ENCODE results near the gene FBLIM1. TPM values are rescaled to one million over a fixed set of nuclear protein-coding genes. Genes with fewer than 3 reads are reported as not detected.
A peak's percentile ranks its signal among the peaks of the same experiment; 100 is the strongest.

FBLIM1 gene
- total and polyA plus RNA-seq, 3 donors from 2014 or later, result 23.3 to 52.5 (median 32.8) TPM

GRCh38 chr1:15762546-15762945 lies 4.0 kb downstream of the FBLIM1 start:
- 59 to 76% methylated on average over 10 of the region's 10 CpGs for WGBS, 2 donors

GRCh38 chr1:15764269-15764764 lies 5.7 kb downstream of the FBLIM1 start:
- TF ChIP-seq POLR2A (IDR thresholded peaks at IDR 0.05), result no peak
- no peak for TF ChIP-seq CTCF (IDR thresholded peaks at IDR 0.05)
- Histone ChIP-seq H3K9me3 (no peaks in the 10 kb centered on the region), H3K4me3 (no peak overlapping the region), H3K27ac (no peak overlapping the region), H3K4me1 (peaks cover 18% of the 10 kb centered on the region), H3K27me3 (no peaks in the 10 kb centered on the region), H3K36me3 (ENCODE audit: low read depth, missing control alignments) (no peaks in the 10 kb centered on the region)
- intact Hi-C loops (cut with DNase I; ENCODE audit: low total_unique reads), result no loop called here
- no peak for DNase-seq
- WGBS, 2 donors, result 68 to 72% methylated on average over 10 of the region's 10 CpGs

More at GRCh38 chr1:15762546-15762945, 4.0 kb downstream of the FBLIM1 start:
- DNase-seq, result no peak
- intact Hi-C loops (cut with DNase I; ENCODE audit: low total_unique reads), result no loop called here
- TF ChIP-seq CTCF (IDR thresholded peaks at IDR 0.05) (no peak), POLR2A (IDR thresholded peaks at IDR 0.05) (no peak)
- peaks cover 24% of the 10 kb centered on the region for H3K4me1 ChIP-seq
- H3K4me3 ChIP-seq, result no peak overlapping the region
- no peaks in the 10 kb centered on the region for H3K27me3 ChIP-seq
- H3K9me3 ChIP-seq, result no peaks in the 10 kb centered on the region
- no peaks in the 10 kb centered on the region for H3K36me3 ChIP-seq (ENCODE audit: low read depth, missing control alignments)
- peak overlapping the region; percentile 15 to 24 for H3K27ac ChIP-seq

GRCh38 chr1:15764890-15765289 lies 6.3 kb downstream of the FBLIM1 start:
- no peak for TF ChIP-seq POLR2A (IDR thresholded peaks at IDR 0.05)
- TF ChIP-seq CTCF (IDR thresholded peaks at IDR 0.05), result no peak
- DNase-seq, result no peak
- H3K27me3 ChIP-seq, result no peaks in the 10 kb centered on the region
- intact Hi-C loops (cut with DNase I; ENCODE audit: low total_unique reads), result no loop called here
- no peaks in the 10 kb centered on the region for H3K9me3 ChIP-seq
- WGBS, 2 donors, result 85 to 90% methylated on average over 15 of the region's 15 CpGs
- peaks cover 18% of the 10 kb centered on the region for H3K4me1 ChIP-seq
- H3K4me3 ChIP-seq, result no peak overlapping the region
- no peaks in the 10 kb centered on the region for H3K36me3 ChIP-seq (ENCODE audit: low read depth, missing control alignments)
- H3K27ac ChIP-seq, result no peak overlapping the region

GRCh38 chr1:15765495-15766194 lies 7.0 kb downstream of the FBLIM1 start:
- no peaks in the 10 kb centered on the region for H3K36me3 ChIP-seq (ENCODE audit: low read depth, missing control alignments)

More at GRCh38 chr1:15765495-15766194, 7.0 kb downstream of the FBLIM1 start:
- no peaks in the 10 kb centered on the region for H3K9me3 ChIP-seq
- WGBS, 2 donors, result 60 to 76% methylated on average over 15 to 20 of the region's 20 CpGs
- no peak overlapping the region for H3K27ac ChIP-seq
- no peak overlapping the region for H3K4me3 ChIP-seq
- intact Hi-C loops (cut with DNase I; ENCODE audit: low total_unique reads), result no loop called here
- no peaks in the 10 kb centered on the region for H3K27me3 ChIP-seq
- TF ChIP-seq POLR2A (IDR thresholded peaks at IDR 0.05) (no peak), CTCF (IDR thresholded peaks at IDR 0.05) (no peak)
- peak; percentile 48 for DNase-seq
- H3K4me1 ChIP-seq, result peaks cover 16% of the 10 kb centered on the region

All from testis (tissue), 3 donors.